AG04450 (cell line): ENCODE results near the gene IRAK1. TPM values are rescaled to one million over a fixed set of nuclear protein-coding genes. Genes with fewer than 3 reads are reported as not detected.

Experiments used
- CTCF ChIA-PET: fragments of 300-600, 350-600 bp; formaldehyde crosslinking; extraction: SDS; loops from one replicate; lab custom pipeline; 2022; ENCODE audit warnings: antibody characterized with exemption, inconsistent platforms; lab: Charles Lee
- POLR2A ChIA-PET: fragments of 350-600 bp; formaldehyde crosslinking; extraction: SDS; loops from one replicate; lab custom pipeline; 2021; ENCODE audit warnings: antibody characterized with exemption, inconsistent platforms; lab: Yijun Ruan, JAX
- DNase-seq: peaks from one replicate; pipeline ENCODE4 v3.0.0-alpha.2; 2011; ENCODE audit warnings: low read depth, low spot score
- H3K27ac ChIP-seq: one replicate; pipeline ENCODE4 v1.5.1; 2012; ENCODE audit warnings: low read depth, low read length, control low read depth
- H3K27me3 ChIP-seq: one replicate; pipeline ENCODE4 v1.6.0; 2012; ENCODE audit warnings: low read length; ENCODE audit not compliant: control insufficient read depth, insufficient read depth
- H3K4me3 ChIP-seq: 2 replicates; pipeline ENCODE4 v1.5.1; 2011; ENCODE audit warnings: mild to moderate bottlenecking, low read depth, low read length, control low read depth
- H3K9me3 ChIP-seq: 2 replicates; pipeline ENCODE4 v1.5.1; 2012; ENCODE audit warnings: low read length; ENCODE audit not compliant: control insufficient read depth, insufficient read depth
- polyA plus RNA-seq: library from polyadenylated mRNA; depleted of rRNA; stranded (reverse); fragments of >200 nt; gene quantifications from 2 replicates; pipeline ENCODE4 v1.2.3, GENCODE V29; 2011
- TF ChIP-seq, protein P1 (sequence below): IDR thresholded peaks from 2 replicates; pipeline ENCODE4 v1.5.1; 2011; ENCODE audit warnings: low read depth, low read length, control low read depth, inconsistent platforms

IRAK1 gene
- polyA plus RNA-seq, 1 experiment = 31.6 TPM

DNA sequence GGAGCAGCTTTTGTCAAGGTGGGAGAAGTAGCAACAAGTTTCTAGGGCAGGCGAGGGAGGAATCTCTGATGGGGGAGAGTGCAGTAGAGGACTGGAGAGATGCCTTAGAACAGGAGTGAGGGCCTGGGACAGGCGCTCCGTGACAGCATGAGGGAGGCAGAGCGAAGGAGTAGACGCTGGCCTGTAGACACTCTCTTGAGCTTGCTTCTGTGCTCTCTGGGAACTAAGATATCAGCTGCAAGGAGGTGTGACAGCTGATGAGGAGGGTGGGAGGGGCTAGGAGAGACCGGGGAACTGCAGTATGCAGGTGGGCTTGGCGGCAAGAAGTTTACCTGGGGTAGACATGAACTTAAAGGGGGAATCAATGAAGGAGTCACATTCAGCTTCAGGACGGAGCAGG lies 42.1 kb upstream of the IRAK1 start:
- DNase-seq = no peak
- TF ChIP-seq, protein P1, sequence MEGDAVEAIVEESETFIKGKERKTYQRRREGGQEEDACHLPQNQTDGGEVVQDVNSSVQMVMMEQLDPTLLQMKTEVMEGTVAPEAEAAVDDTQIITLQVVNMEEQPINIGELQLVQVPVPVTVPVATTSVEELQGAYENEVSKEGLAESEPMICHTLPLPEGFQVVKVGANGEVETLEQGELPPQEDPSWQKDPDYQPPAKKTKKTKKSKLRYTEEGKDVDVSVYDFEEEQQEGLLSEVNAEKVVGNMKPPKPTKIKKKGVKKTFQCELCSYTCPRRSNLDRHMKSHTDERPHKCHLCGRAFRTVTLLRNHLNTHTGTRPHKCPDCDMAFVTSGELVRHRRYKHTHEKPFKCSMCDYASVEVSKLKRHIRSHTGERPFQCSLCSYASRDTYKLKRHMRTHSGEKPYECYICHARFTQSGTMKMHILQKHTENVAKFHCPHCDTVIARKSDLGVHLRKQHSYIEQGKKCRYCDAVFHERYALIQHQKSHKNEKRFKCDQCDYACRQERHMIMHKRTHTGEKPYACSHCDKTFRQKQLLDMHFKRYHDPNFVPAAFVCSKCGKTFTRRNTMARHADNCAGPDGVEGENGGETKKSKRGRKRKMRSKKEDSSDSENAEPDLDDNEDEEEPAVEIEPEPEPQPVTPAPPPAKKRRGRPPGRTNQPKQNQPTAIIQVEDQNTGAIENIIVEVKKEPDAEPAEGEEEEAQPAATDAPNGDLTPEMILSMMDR = no peak
- H3K4me3 ChIP-seq = no peak overlapping the region
- ChIA-PET CTCF (no interaction called here), POLR2A (no interaction called here)
- no peaks in the 10 kb centered on the region for H3K27me3 ChIP-seq
- no peaks in the 10 kb centered on the region for H3K9me3 ChIP-seq
- H3K27ac ChIP-seq = no peak overlapping the region

DNA sequence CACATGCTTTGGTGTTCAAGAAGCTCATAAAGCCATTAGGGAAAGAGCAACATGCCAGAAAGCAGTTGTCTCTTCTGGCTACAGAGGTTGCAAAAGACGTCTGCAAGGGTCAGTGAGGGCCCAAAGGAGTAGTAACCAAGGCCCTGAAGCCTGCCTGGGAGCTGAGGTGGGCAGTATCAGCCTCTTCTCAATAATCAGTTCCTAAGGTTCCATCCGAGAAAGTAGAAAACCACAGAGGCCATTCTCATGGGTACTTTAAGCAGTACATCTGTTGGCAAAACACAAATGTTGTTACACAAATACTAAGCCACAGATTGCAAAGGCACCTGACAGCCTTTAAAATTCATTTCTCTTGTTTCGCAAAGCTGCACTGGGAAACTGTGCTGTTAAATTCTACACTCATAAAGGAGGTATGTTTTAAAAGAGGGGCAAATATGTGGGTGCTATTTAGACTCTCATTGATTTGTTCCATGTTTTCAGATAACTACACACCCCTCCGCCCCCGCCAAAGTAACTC lies 40.1 kb upstream of the IRAK1 start:
- TF ChIP-seq, protein P1 = no peak
- CTCF ChIA-PET = interaction anchor here (1.8 kb wide), 1 partner anchor 8 kb away, joined by 8 read pairs; no protein-coding TSS in a partner anchor
- no peak overlapping the region for H3K4me3 ChIP-seq
- DNase-seq = no peak
- no peaks in the 10 kb centered on the region for H3K9me3 ChIP-seq
- H3K27ac ChIP-seq = no peak overlapping the region
- POLR2A ChIA-PET = interaction anchor here (0.9 kb wide), 1 partner anchor 19 kb away, joined by 3 read pairs; no protein-coding TSS in a partner anchor
- H3K27me3 ChIP-seq = no peaks in the 10 kb centered on the region

DNA sequence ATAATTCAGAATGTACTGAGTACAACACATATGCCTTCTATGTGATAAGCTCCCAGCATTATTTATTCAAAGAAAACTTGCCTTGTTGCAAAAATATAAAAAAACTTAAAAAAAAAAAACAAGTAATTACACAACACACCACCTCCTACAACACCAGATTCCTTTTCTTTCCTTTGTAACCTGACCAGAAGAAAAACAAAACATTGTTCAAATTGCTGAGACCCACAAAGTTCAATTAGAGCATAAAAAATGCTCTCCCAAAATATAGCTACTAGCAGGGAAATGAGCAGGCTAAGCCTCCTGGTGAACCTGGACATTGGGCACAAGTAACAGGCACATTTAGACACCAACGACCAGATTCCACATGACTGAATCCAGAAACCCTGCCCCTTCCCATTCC lies 39.5 kb upstream of the IRAK1 start:
- TF ChIP-seq, protein P1 = no peak
- Histone ChIP-seq H3K27ac (no peak overlapping the region), H3K27me3 (no peaks in the 10 kb centered on the region), H3K9me3 (no peaks in the 10 kb centered on the region), H3K4me3 (no peak overlapping the region)
- ChIA-PET POLR2A (no interaction called here), CTCF (no interaction called here)
- DNase-seq = no peak

DNA sequence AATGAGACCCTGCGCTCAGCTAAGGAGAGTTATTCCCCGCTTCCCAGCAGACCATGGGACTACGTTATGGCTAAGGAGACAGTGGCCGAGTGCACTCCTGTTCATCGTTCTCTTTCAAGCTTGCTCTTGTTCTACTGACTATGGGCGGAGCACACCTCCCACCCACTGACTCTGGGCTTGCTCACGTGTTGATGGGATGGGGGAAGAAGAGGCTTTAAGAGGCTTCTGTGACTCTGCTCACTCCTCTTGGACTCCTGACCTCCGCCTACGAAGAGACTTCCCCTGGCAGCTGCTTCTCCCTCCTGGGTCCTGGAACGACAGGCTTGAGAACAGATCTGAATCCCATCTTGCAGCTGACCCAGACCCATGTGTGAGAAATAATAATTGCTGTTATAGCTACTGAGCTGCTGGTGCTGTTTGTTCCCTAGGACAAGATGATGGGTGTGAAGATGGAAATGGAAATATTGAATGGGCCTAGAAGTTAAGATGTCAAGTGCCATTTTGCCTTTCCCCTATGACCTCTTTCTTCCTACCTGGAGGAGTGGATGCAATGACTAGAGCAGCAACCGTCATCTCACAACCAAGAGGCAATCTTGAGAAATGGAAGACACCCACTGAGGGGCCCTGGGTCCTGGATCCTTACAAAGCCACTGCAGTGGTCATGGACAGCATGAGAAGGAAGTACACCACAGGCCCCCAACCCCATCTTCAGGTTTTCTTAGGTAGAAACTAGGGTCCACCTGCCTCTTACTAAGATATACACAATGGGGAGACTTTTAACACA lies 38.7 kb upstream of the IRAK1 start:
- H3K4me3 ChIP-seq = no peak overlapping the region
- TF ChIP-seq, protein P1 = no peak
- H3K27ac ChIP-seq = no peak overlapping the region
- H3K27me3 ChIP-seq = no peaks in the 10 kb centered on the region
- H3K9me3 ChIP-seq = no peaks in the 10 kb centered on the region
- CTCF ChIA-PET = no interaction called here
- POLR2A ChIA-PET = no interaction called here
- DNase-seq = no peak

DNA sequence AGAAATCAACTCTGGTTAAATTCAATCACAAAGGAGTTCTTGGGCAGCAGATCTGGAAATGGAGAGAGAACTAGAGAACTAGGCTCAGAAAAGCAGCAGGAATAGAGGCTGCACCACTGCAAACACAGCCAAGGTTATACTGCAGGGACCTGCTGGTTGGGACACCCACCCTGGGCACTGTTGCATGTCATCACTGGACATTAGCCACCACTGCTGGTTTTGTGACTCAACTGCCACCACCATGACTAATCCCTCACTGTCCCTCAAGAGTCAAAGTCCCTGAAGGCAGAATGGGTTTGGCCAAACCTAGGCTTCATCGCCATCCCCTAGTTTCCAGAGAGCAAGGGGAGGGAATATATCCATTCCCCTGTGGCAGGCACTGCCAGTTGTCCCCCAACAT lies 38.1 kb upstream of the IRAK1 start:
- Histone ChIP-seq H3K27ac (no peak overlapping the region), H3K27me3 (no peaks in the 10 kb centered on the region), H3K9me3 (no peaks in the 10 kb centered on the region), H3K4me3 (no peak overlapping the region)
- no peak for DNase-seq
- POLR2A ChIA-PET = no interaction called here
- CTCF ChIA-PET = no interaction called here
- TF ChIP-seq, protein P1 = no peak
